Gastroesophageal sphincter (tissue), 3 donors: ENCODE measurements around the gene HEXA.
"Not testable (repeated sequence)": the region's sequence is repeated elsewhere in the genome, so short reads cannot be mapped to it uniquely, and the experiment has no call there.

Experiments
- POLR2A ChIP-seq, 2 donors: fragments of 450-650 bp; IDR thresholded peaks; one replicate each; pipeline ENCODE4 v1.6.1; 2017; ENCODE audit warnings: antibody characterized with exemption in 2 of 2, mild to moderate bottlenecking in 2 of 2, moderate library complexity in 1 of 2
- TF ChIP-seq, protein P1 (sequence below), 4 experiments: fragments of 200-600 bp in 2 of 4; fragments of 450-650 bp in 2 of 4; sonication (generic) in 1 of 4; IDR thresholded peaks; one replicate each; pipeline ENCODE4 v1.5.1; 2017 to 2019; ENCODE audit warnings: antibody characterized with exemption in 4 of 4, mild to moderate bottlenecking in 2 of 4, moderate library complexity in 2 of 4

DNA sequence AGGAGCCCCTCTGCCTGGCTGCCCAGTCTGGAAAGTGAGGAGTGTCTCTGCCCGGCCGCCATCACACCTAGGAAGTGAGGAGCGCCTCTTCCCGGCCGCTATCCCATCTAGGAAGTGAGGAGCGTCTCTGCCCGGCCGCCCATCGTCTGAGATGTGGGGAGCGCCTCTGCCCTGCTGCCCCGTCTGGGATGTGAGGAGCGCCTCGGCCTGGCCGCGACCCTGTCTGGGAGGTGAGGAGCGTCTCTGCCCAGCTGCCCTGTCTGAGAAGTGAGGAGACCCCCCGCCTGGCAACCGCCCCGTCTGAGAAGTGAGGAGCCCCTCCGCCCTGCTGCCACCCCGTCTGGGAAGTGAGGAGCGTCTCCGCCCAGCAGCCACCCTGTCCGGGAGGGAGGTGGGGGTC lies 20.5 kb upstream of the HEXA start:
- TF ChIP-seq, protein P1, sequence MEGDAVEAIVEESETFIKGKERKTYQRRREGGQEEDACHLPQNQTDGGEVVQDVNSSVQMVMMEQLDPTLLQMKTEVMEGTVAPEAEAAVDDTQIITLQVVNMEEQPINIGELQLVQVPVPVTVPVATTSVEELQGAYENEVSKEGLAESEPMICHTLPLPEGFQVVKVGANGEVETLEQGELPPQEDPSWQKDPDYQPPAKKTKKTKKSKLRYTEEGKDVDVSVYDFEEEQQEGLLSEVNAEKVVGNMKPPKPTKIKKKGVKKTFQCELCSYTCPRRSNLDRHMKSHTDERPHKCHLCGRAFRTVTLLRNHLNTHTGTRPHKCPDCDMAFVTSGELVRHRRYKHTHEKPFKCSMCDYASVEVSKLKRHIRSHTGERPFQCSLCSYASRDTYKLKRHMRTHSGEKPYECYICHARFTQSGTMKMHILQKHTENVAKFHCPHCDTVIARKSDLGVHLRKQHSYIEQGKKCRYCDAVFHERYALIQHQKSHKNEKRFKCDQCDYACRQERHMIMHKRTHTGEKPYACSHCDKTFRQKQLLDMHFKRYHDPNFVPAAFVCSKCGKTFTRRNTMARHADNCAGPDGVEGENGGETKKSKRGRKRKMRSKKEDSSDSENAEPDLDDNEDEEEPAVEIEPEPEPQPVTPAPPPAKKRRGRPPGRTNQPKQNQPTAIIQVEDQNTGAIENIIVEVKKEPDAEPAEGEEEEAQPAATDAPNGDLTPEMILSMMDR (IDR thresholded peaks at IDR 0.05): not testable (repeated sequence)
- TF ChIP-seq POLR2A (IDR thresholded peaks at IDR 0.05): not testable (repeated sequence)
